HUES48 (cell line): ENCODE measurements around the gene OR2B6.

Experiments used
- H3K27ac ChIP-seq: one replicate; pipeline ENCODE4 v1.7.0; 2013; ENCODE audit warnings: low read depth, low read length, inconsistent platforms
- H3K27me3 ChIP-seq: 2 replicates; pipeline ENCODE4 v1.6.1; 2013; ENCODE audit warnings: mild to moderate bottlenecking, low read length; ENCODE audit not compliant: control insufficient read depth, insufficient read depth
- H3K36me3 ChIP-seq: 2 replicates; pipeline ENCODE4 v1.6.1; 2013; ENCODE audit warnings: low read length; ENCODE audit not compliant: control insufficient read depth, insufficient read depth
- H3K4me1 ChIP-seq: 2 replicates; pipeline ENCODE4 v1.6.1; 2013; ENCODE audit warnings: mild to moderate bottlenecking, low read length; ENCODE audit not compliant: control insufficient read depth, insufficient read depth
- H3K4me3 ChIP-seq: 2 replicates; pipeline ENCODE4 v1.5.1; 2013; ENCODE audit warnings: mild to moderate bottlenecking, low read depth, low read length
- H3K9ac ChIP-seq: 2 replicates; pipeline ENCODE4 v1.6.1; 2013; ENCODE audit warnings: mild to moderate bottlenecking, low read depth, low read length, moderate library complexity
- H3K9me3 ChIP-seq: 2 replicates; pipeline ENCODE4 v1.6.1; 2013; ENCODE audit warnings: low read length; ENCODE audit not compliant: control insufficient read depth, insufficient read depth

The OR2B6 gene

DNA sequence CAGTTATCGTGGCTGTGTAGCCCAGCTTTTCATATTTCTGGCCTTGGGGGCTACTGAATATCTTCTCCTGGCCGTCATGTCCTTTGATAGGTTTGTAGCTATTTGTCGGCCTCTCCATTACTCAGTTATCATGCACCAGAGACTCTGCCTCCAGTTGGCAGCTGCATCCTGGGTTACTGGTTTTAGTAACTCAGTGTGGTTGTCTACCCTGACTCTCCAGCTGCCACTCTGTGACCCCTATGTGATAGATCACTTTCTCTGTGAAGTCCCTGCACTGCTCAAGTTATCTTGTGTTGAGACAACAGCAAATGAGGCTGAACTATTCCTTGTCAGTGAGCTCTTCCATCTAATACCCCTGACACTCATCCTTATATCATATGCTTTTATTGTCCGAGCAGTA, 475 bp downstream of the OR2B6 start:
- Histone ChIP-seq H3K36me3 (no peaks in the 10 kb centered on the region), H3K9me3 (no peaks in the 10 kb centered on the region), H3K4me3 (no peak overlapping the region), H3K4me1 (peaks cover 8% of the 10 kb centered on the region; the same call in 1 of the 2 replicates), H3K27ac (no peak overlapping the region), H3K9ac (no peak overlapping the region), H3K27me3 (no peaks in the 10 kb centered on the region)

DNA sequence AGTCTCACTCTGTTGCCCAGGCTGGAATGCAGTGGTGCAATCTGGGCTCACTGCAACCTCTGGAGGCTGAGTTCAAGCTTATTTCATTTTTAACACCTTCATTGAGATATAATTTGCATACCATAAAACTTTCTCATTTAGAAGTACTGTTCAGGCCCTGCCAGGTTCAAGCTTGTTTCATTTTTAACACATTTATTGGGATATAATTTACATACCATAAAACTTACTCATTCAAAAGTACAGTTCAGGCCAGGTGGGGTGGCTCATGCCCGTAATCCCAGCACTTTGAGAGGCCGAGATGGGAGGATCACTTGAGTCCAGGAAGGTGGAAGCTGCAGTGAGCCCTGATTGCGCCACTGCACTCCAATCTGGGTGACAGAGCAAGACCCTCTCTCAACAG, 5.5 kb downstream of the OR2B6 start:
- Histone ChIP-seq H3K4me3 (no peak overlapping the region), H3K9me3 (no peaks in the 10 kb centered on the region), H3K9ac (no peak overlapping the region), H3K27me3 (no peaks in the 10 kb centered on the region), H3K36me3 (no peaks in the 10 kb centered on the region), H3K4me1 (peaks cover 8% of the 10 kb centered on the region; the same call in 1 of the 2 replicates), H3K27ac (no peak overlapping the region)

DNA sequence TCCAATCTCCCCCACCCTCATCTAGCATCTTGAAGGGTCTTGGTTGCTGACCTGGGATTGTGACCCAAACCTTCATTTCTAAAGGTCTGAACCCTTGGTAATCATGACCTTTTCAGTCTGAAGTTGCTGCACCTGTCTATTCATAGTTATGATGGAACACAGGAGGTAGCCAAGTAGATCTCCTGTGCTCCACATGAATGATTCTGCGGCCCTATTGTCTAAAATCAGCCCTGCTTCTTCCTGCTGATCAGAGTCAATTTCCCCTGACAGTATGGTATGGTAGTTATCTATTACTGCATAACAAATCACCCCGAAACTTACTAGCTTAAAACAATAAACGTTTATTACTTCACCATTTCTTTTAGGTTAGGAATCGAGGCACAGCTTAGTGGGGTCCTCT, 9.0 kb downstream of the OR2B6 start:
- Histone ChIP-seq H3K27me3 (no peaks in the 10 kb centered on the region), H3K4me1 (no peaks in the 10 kb centered on the region), H3K36me3 (no peaks in the 10 kb centered on the region), H3K9me3 (no peaks in the 10 kb centered on the region), H3K9ac (no peak overlapping the region), H3K4me3 (no peak overlapping the region), H3K27ac (no peak overlapping the region)

GRCh38 chr6:27966816-27967426, 9.9 kb downstream of the OR2B6 start:
- no peak overlapping the region for H3K4me3 ChIP-seq
- no peaks in the 10 kb centered on the region for H3K4me1 ChIP-seq
- no peak overlapping the region for H3K27ac ChIP-seq
- no peaks in the 10 kb centered on the region for H3K36me3 ChIP-seq
- H3K9ac ChIP-seq, result no peak overlapping the region
- H3K27me3 ChIP-seq, result no peaks in the 10 kb centered on the region
- no peaks in the 10 kb centered on the region for H3K9me3 ChIP-seq

GRCh38 chr6:27970444-27970843, 13.4 kb downstream of the OR2B6 start:
- H3K9ac ChIP-seq, result no peak overlapping the region
- no peak overlapping the region for H3K4me3 ChIP-seq
- H3K27ac ChIP-seq, result no peak overlapping the region
- H3K27me3 ChIP-seq, result no peaks in the 10 kb centered on the region
- H3K36me3 ChIP-seq, result no peaks in the 10 kb centered on the region
- H3K4me1 ChIP-seq, result no peaks in the 10 kb centered on the region
- H3K9me3 ChIP-seq, result no peaks in the 10 kb centered on the region

GRCh38 chr6:27972750-27973149, 15.7 kb downstream of the OR2B6 start:
- no peaks in the 10 kb centered on the region for H3K36me3 ChIP-seq
- H3K27me3 ChIP-seq, result no peaks in the 10 kb centered on the region
- H3K9ac ChIP-seq, result no peak overlapping the region
- no peaks in the 10 kb centered on the region for H3K9me3 ChIP-seq
- H3K27ac ChIP-seq, result no peak overlapping the region
- H3K4me3 ChIP-seq, result no peak overlapping the region
- H3K4me1 ChIP-seq, result no peaks in the 10 kb centered on the region

GRCh38 chr6:27977387-27977786, 20.3 kb downstream of the OR2B6 start:
- no peaks in the 10 kb centered on the region for H3K4me1 ChIP-seq
- no peak overlapping the region for H3K9ac ChIP-seq
- no peak overlapping the region for H3K27ac ChIP-seq
- no peaks in the 10 kb centered on the region for H3K36me3 ChIP-seq
- H3K27me3 ChIP-seq, result no peaks in the 10 kb centered on the region
- H3K4me3 ChIP-seq, result no peak overlapping the region
- H3K9me3 ChIP-seq, result no peaks in the 10 kb centered on the region

- H3K36me3 ChIP-seq, result no peaks in the 10 kb centered on the region
- no peaks in the 10 kb centered on the region for H3K27me3 ChIP-seq
Measured at GRCh38 chr6:27978705-27979104, 21.7 kb downstream of the OR2B6 start.

GRCh38 chr6:27980111-27980510, 23.1 kb downstream of the OR2B6 start:
- Histone ChIP-seq H3K27me3 (no peaks in the 10 kb centered on the region), H3K9ac (no peak overlapping the region), H3K27ac (no peak overlapping the region), H3K9me3 (no peaks in the 10 kb centered on the region), H3K36me3 (no peaks in the 10 kb centered on the region), H3K4me1 (no peaks in the 10 kb centered on the region), H3K4me3 (no peak overlapping the region)

More at GRCh38 chr6:27978705-27979104, 21.7 kb downstream of the OR2B6 start:
- H3K9ac ChIP-seq, result no peak overlapping the region
- no peak overlapping the region for H3K27ac ChIP-seq
- H3K4me3 ChIP-seq, result no peak overlapping the region
- no peaks in the 10 kb centered on the region for H3K4me1 ChIP-seq
- no peaks in the 10 kb centered on the region for H3K9me3 ChIP-seq

DNA sequence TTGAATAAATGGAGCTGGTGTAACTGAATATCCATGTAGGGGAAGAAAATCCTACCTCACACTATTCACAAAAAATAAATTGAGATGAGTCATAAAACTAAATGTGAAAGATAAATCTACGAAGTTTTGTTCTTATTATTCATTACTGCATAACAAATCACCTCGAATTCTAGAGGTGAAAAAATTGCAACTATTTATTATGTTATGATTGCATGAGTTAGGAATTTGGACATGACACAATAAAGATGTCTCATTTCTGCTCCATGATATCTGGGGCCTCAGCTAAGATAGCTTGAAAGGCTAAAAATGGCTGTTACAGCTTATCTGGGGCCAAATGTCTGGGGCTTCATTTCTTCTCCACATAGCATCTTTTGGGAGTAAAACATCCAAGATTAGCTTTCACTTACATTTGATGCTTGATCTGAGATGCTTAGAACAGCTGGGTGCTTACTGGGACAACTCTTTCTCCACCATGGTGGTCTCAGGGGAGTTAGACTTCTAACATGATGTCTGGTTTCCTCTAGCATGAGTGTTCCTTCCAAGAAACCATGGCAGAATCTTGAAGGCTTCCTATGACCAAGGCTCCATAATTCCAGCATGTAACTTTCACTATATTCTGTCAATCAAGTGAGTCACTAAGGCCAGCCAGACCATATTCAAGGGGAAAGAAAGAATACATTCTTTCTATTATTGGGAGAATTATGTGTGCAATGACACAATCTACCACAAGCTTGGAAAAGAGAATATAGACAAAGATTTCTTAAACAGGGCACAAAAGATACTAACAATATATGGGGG, 30.1 kb downstream of the OR2B6 start:
- Histone ChIP-seq H3K4me3 (no peak overlapping the region), H3K27ac (no peak overlapping the region), H3K36me3 (no peaks in the 10 kb centered on the region), H3K27me3 (no peaks in the 10 kb centered on the region), H3K4me1 (no peaks in the 10 kb centered on the region), H3K9me3 (no peaks in the 10 kb centered on the region), H3K9ac (no peak overlapping the region)

DNA sequence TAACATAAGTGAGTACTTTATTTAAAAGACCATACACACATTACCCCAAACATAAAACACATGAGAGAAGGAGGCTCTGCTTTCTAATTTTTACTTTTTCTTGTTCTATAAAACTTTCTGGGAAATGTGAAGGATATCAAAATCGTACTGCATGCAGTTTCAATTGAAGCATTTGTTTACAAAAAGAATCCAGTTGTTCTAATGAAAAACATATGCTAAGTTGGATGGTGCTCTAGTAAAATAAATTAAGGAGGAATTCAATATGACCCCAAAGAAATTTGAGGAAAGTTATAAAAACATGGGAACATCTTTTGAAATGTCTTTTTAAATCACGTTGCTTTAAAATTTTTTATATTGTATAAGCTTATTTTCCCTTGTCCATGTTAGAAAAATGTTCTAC, 37.6 kb downstream of the OR2B6 start:
- no peak overlapping the region for H3K9ac ChIP-seq
- no peaks in the 10 kb centered on the region for H3K9me3 ChIP-seq
- H3K4me3 ChIP-seq, result no peak overlapping the region
- no peaks in the 10 kb centered on the region for H3K4me1 ChIP-seq
- no peaks in the 10 kb centered on the region for H3K36me3 ChIP-seq
- H3K27ac ChIP-seq, result no peak overlapping the region
- 0 out of 2 replicates have a peak, but pooled peaks cover 3% of the 10 kb centered on the region for H3K27me3 ChIP-seq
